ENCODE data around the gene KRTAP10-5. TPM values are rescaled to one million over a fixed set of nuclear protein-coding genes. Genes with fewer than 3 reads are reported as not detected.

The KRTAP10-5 gene
- total and polyA plus RNA-seq, 9 of the 15 experiments (the other 6 are each of a cell fraction or from before 2014, with no cell fraction given) = not detected

- BruUV-seq (replicated peaks) = no TSS peak
- H3K79me2 ChIP-seq (ENCODE audit: control insufficient read depth, insufficient read depth, low read length) = no peaks in the 10 kb centered on the region
- FAIRE-seq = no peak
- no peaks in the 10 kb centered on the region for H3K9me1 ChIP-seq (ENCODE audit: control insufficient read depth, insufficient read depth, low read length)
- no peaks in the 10 kb centered on the region for H4K20me1 ChIP-seq (replicated peaks; ENCODE audit: control insufficient read depth, insufficient read depth, low read length)
- no peak overlapping the region for H3K9ac ChIP-seq (ENCODE audit: insufficient read depth in 1 of 2, low read depth in 2 of 2, low read length in 2 of 2)
- in situ Hi-C loops (cut with MboI) = no loop called here
- under 1% methylated on average over 20 of the region's 20 CpGs for WGBS (ENCODE audit: insufficient coverage, low coverage, missing lambda C conversion rate)
- no peak overlapping the region for H2AFZ ChIP-seq (ENCODE audit: low read depth, low read length)
- peaks cover 0 to 11% of the 10 kb centered on the region in 2 experiments; a peak in 1 of 5 replicates for H3K4me1 ChIP-seq (replicated peaks in 1 of 2; ENCODE audit: control insufficient read depth in 2 of 2, insufficient read depth in 2 of 2, low read length in 2 of 2)
- no peak overlapping the region for H3K4me2 ChIP-seq (ENCODE audit: insufficient read depth, low read length)
- ChIA-PET CTCF (ENCODE audit: low intra/inter-chr PET ratio) (no interaction called here), POLR2A (interaction anchor here (0.6 kb wide), 1 partner anchor 426 kb away, joined by 3 read pairs; no protein-coding TSS in a partner anchor)
- no peak for ATAC-seq
- H3K4me3 ChIP-seq = no peak overlapping the region
- DNase-seq (ENCODE audit: extremely low read depth in 1 of 4, low spot score in 3 of 4) = no peak
- H3K27me3 ChIP-seq (ENCODE audit: control insufficient read depth in 2 of 2, insufficient read depth in 2 of 2, low read length in 2 of 2) = peaks cover 20 to 56% of the 10 kb centered on the region in 2 experiments; a peak in 4 of 5 replicates
- intact Hi-C loops (cut with micrococcal nuclease) = no loop called here
- no peaks in the 10 kb centered on the region for H3K36me3 ChIP-seq (ENCODE audit: control insufficient read depth, insufficient read depth, low read length)
- TF ChIP-seq PHF20 (IDR thresholded peaks at IDR 0.05; ENCODE audit: partially characterized antibody) = no peak
- TF ChIP-seq PKNOX1 (IDR thresholded peaks at IDR 0.05) = 0 out of 2 replicates have a peak, but pooled peaks have one; percentile 8
- H3K27ac ChIP-seq (ENCODE audit: extremely low read depth, low read depth, low read length) = no peak overlapping the region
- H3K9me3 ChIP-seq (replicated peaks; ENCODE audit: control insufficient read depth, insufficient read depth, low read depth, low read length) = no peaks in the 10 kb centered on the region; the same call in none of the 2 replicates
Measured at GRCh38 chr21:44575307-44576024, 4.9 kb downstream of the KRTAP10-5 start.
